WTC11 (cell line): ENCODE data around the gene MARCHF4. TPM values are rescaled to one million over a fixed set of nuclear protein-coding genes. Genes with fewer than 3 reads are reported as not detected.

Experiments used
- ATAC-seq: fragments of 200-7000 bp; cut with Tn5 transposase; 2 replicates; pipeline ENCODE4 v1.10.0; 2021; ENCODE audit warnings: mild to moderate bottlenecking, moderate library complexity
- CTCF ChIA-PET: fragments of 300-600 bp; sonication (Branson Sonifier 250); formaldehyde crosslinking; loops from one replicate; lab custom pipeline; 2021; ENCODE audit warnings: antibody characterized with exemption; lab: Charles Lee
- POLR2A ChIA-PET: fragments of 350-600 bp; sonication (Branson Sonifier 250); formaldehyde crosslinking; loops from one replicate; lab custom pipeline; 2021; ENCODE audit warnings: antibody characterized with exemption; lab: Charles Lee
- DNase-seq: peaks from one replicate; pipeline ENCODE4 v3.0.0; 2021; ENCODE audit warnings: low spot score
- H3K27ac Mint-ChIP-seq: 2 replicates; pipeline ENCODE4 v1.8.0; 2021; ENCODE audit warnings: mixed read lengths
- H3K27me3 Mint-ChIP-seq: 2 replicates; pipeline ENCODE4 v1.8.0; 2021; ENCODE audit warnings: low read depth, mild to moderate bottlenecking, moderate library complexity, mixed read lengths
- H3K36me3 Mint-ChIP-seq: 2 replicates; pipeline ENCODE4 v1.8.0; 2021; ENCODE audit warnings: mixed read lengths
- H3K4me1 Mint-ChIP-seq: 2 replicates; pipeline ENCODE4 v1.8.0; 2022; ENCODE audit warnings: mixed read lengths
- H3K4me3 Mint-ChIP-seq: 2 replicates; pipeline ENCODE4 v1.8.0; 2021; ENCODE audit warnings: mild to moderate bottlenecking, moderate library complexity, mixed read lengths
- H3K9me3 Mint-ChIP-seq: 2 replicates; pipeline ENCODE4 v1.8.0; 2021; ENCODE audit warnings: mixed read lengths
- CDX4 ChIP-seq: fragments of 250-450 bp; sonication (Bioruptor Pico); IDR thresholded peaks from 2 replicates; pipeline ENCODE4 v1.9.0; 2021; ENCODE audit warnings: moderate library complexity, mild to moderate bottlenecking, inconsistent platforms, borderline replicate concordance
- KAT7 ChIP-seq: sonication (generic); formaldehyde crosslinking; IDR thresholded peaks from 2 replicates; pipeline ENCODE4 v1.8.1; 2023; ENCODE audit warnings: missing genetic modification reagents, mild to moderate bottlenecking, borderline replicate concordance
- MAX ChIP-seq: sonication (generic); formaldehyde crosslinking; IDR thresholded peaks from 2 replicates; pipeline ENCODE4 v1.8.0; 2022; ENCODE audit warnings: mild to moderate bottlenecking, missing genetic modification reagents
- PRDM15 ChIP-seq: sonication (generic); formaldehyde crosslinking; IDR thresholded peaks from 2 replicates; pipeline ENCODE4 v1.8.0; 2022; ENCODE audit warnings: missing genetic modification reagents
- RELA ChIP-seq: sonication (generic); formaldehyde crosslinking; IDR thresholded peaks from 2 replicates; pipeline ENCODE4 v1.8.1; 2022; ENCODE audit warnings: missing genetic modification reagents, mild to moderate bottlenecking, borderline replicate concordance
- SP1 ChIP-seq: sonication (generic); formaldehyde crosslinking; conservative IDR thresholded peaks from 2 replicates; pipeline ENCODE4 v1.8.1; 2022; ENCODE audit warnings: missing genetic modification reagents
- ZNF138 ChIP-seq: sonication (generic); formaldehyde crosslinking; conservative IDR thresholded peaks from 2 replicates; pipeline ENCODE4 v1.8.1; 2022; ENCODE audit warnings: mild to moderate bottlenecking, moderate library complexity, missing genetic modification reagents
- ZNF396 ChIP-seq: fragments of 250-450 bp; sonication (Bioruptor Pico); IDR thresholded peaks from 2 replicates; pipeline ENCODE4 v1.8.0; 2021; ENCODE audit warnings: mild to moderate bottlenecking, moderate library complexity, borderline replicate concordance
- ZNF423 ChIP-seq: fragments of 250-450 bp; sonication (Bioruptor Pico); IDR thresholded peaks from 2 replicates; pipeline ENCODE4 v2.1.2; 2022; ENCODE audit warnings: mild to moderate bottlenecking, moderate library complexity
- total RNA-seq: library from RNA; stranded (reverse); gene quantifications from 3 replicates; pipeline ENCODE4 v1.2.3, GENCODE V29; 2021
- TF ChIP-seq, protein P1 (sequence below): sonication (generic); formaldehyde crosslinking; IDR thresholded peaks from 2 replicates; pipeline ENCODE4 v1.8.1; 2022; ENCODE audit warnings: mild to moderate bottlenecking, moderate library complexity, missing genetic modification reagents
- TF ChIP-seq, protein P2 (sequence below): sonication (generic); formaldehyde crosslinking; IDR thresholded peaks from 2 replicates; pipeline ENCODE4 v1.8.0; 2023; ENCODE audit warnings: missing genetic modification reagents, mild to moderate bottlenecking, borderline replicate concordance
- TF ChIP-seq, protein P3 (sequence below): sonication (generic); formaldehyde crosslinking; IDR thresholded peaks from 2 replicates; pipeline ENCODE4 v1.8.0; 2023; ENCODE audit warnings: mild to moderate bottlenecking, missing genetic modification reagents
- TF ChIP-seq, protein P4 (sequence below): sonication (generic); formaldehyde crosslinking; IDR thresholded peaks from 2 replicates; pipeline ENCODE4 v1.8.1; 2022; ENCODE audit warnings: mild to moderate bottlenecking, missing genetic modification reagents, moderate library complexity, borderline replicate concordance

MARCHF4 gene
- total RNA-seq, 1 experiment from 2014 or later, result 2.6 TPM

GRCh38 chr2:216339456-216340279 lies 32.6 kb downstream of the MARCHF4 start:
- ATAC-seq (peak; percentile 95), DNase-seq (peak; percentile 65)
- Mint-ChIP-seq H3K27me3 (peaks cover 2% of the 10 kb centered on the region; the same call in 1 of the 2 replicates), H3K4me3 (no peak overlapping the region; the same call in 1 of the 2 replicates), H3K9me3 (peaks cover 3% of the 10 kb centered on the region; the same call in 1 of the 2 replicates), H3K4me1 (peaks cover 54% of the 10 kb centered on the region), H3K27ac (peak overlapping the region; percentile 95), H3K36me3 (no peaks in the 10 kb centered on the region)
- TF ChIP-seq, protein P1, sequence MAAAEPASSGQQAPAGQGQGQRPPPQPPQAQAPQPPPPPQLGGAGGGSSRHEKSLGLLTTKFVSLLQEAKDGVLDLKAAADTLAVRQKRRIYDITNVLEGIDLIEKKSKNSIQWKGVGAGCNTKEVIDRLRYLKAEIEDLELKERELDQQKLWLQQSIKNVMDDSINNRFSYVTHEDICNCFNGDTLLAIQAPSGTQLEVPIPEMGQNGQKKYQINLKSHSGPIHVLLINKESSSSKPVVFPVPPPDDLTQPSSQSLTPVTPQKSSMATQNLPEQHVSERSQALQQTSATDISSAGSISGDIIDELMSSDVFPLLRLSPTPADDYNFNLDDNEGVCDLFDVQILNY (CRISPR knock-in tag), result peak; percentile 37; the same call in 1 of the 2 replicates
- TF ChIP-seq ZNF396 (no peak), CDX4 (CRISPR knock-in tag) (no peak), ZNF423 (CRISPR knock-in tag) (peak; percentile 48; the same call in 1 of the 2 replicates), PRDM15 (peak; percentile 47; the same call in 1 of the 2 replicates)
- TF ChIP-seq, protein P2, sequence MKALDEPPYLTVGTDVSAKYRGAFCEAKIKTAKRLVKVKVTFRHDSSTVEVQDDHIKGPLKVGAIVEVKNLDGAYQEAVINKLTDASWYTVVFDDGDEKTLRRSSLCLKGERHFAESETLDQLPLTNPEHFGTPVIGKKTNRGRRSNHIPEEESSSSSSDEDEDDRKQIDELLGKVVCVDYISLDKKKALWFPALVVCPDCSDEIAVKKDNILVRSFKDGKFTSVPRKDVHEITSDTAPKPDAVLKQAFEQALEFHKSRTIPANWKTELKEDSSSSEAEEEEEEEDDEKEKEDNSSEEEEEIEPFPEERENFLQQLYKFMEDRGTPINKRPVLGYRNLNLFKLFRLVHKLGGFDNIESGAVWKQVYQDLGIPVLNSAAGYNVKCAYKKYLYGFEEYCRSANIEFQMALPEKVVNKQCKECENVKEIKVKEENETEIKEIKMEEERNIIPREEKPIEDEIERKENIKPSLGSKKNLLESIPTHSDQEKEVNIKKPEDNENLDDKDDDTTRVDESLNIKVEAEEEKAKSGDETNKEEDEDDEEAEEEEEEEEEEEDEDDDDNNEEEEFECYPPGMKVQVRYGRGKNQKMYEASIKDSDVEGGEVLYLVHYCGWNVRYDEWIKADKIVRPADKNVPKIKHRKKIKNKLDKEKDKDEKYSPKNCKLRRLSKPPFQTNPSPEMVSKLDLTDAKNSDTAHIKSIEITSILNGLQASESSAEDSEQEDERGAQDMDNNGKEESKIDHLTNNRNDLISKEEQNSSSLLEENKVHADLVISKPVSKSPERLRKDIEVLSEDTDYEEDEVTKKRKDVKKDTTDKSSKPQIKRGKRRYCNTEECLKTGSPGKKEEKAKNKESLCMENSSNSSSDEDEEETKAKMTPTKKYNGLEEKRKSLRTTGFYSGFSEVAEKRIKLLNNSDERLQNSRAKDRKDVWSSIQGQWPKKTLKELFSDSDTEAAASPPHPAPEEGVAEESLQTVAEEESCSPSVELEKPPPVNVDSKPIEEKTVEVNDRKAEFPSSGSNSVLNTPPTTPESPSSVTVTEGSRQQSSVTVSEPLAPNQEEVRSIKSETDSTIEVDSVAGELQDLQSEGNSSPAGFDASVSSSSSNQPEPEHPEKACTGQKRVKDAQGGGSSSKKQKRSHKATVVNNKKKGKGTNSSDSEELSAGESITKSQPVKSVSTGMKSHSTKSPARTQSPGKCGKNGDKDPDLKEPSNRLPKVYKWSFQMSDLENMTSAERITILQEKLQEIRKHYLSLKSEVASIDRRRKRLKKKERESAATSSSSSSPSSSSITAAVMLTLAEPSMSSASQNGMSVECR, result no peak
- TF ChIP-seq, protein P3, sequence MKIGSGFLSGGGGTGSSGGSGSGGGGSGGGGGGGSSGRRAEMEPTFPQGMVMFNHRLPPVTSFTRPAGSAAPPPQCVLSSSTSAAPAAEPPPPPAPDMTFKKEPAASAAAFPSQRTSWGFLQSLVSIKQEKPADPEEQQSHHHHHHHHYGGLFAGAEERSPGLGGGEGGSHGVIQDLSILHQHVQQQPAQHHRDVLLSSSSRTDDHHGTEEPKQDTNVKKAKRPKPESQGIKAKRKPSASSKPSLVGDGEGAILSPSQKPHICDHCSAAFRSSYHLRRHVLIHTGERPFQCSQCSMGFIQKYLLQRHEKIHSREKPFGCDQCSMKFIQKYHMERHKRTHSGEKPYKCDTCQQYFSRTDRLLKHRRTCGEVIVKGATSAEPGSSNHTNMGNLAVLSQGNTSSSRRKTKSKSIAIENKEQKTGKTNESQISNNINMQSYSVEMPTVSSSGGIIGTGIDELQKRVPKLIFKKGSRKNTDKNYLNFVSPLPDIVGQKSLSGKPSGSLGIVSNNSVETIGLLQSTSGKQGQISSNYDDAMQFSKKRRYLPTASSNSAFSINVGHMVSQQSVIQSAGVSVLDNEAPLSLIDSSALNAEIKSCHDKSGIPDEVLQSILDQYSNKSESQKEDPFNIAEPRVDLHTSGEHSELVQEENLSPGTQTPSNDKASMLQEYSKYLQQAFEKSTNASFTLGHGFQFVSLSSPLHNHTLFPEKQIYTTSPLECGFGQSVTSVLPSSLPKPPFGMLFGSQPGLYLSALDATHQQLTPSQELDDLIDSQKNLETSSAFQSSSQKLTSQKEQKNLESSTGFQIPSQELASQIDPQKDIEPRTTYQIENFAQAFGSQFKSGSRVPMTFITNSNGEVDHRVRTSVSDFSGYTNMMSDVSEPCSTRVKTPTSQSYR (CRISPR knock-in tag), result 0 out of 2 replicates have a peak, but pooled peaks have one; percentile 25
- TF ChIP-seq, all 79 proteins: peak for 4
- ChIA-PET POLR2A (interaction anchor here (0.6 to 1.0 kb wide), 2 partner anchors 32 to 85 kb away, joined by 3 to 4 read pairs; partner anchors contain the start of gene MARCHF4), CTCF (interaction anchor here (0.8 to 2.1 kb wide), 6 partner anchors 12 to 117 kb away, joined by 5 to 9 read pairs (median 6); partner anchors contain the start of gene MARCHF4)

DNA sequence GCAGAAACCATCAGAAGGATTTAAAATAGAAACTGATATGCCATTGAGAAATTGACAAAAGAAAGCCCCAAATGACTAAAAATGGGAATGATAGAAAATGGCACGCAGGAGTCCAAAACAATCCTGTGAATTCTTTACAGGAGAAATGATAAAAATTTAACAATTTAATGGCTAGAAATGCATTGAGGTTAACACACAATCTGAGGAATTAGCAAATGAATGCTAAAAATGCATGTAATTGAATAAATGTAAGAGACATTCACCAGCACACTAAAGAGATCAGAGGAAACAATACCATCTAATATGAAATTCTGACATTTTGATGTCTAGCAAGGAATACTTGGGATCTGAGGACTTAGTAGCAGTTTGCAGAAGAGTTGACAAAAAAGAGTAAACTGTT lies 37.0 kb downstream of the MARCHF4 start:
- H3K36me3 Mint-ChIP-seq, result no peaks in the 10 kb centered on the region
- no peaks in the 10 kb centered on the region; the same call in 1 of the 2 replicates for H3K27me3 Mint-ChIP-seq
- H3K27ac Mint-ChIP-seq, result no peak overlapping the region
- CTCF ChIA-PET, result no interaction called here
- H3K9me3 Mint-ChIP-seq, result peaks cover 3% of the 10 kb centered on the region; the same call in 1 of the 2 replicates
- H3K4me3 Mint-ChIP-seq, result no peak overlapping the region
- peaks cover 27% of the 10 kb centered on the region for H3K4me1 Mint-ChIP-seq
- ATAC-seq (no peak), DNase-seq (no peak)
- POLR2A ChIA-PET, result no interaction called here
- TF ChIP-seq ZNF138 (CRISPR knock-in tag) (no peak), MAX (CRISPR knock-in tag) (no peak), RELA (no peak), PRDM15 (no peak), SP1 (CRISPR knock-in tag) (no peak), KAT7 (CRISPR knock-in tag) (no peak)
- TF ChIP-seq, protein P4, sequence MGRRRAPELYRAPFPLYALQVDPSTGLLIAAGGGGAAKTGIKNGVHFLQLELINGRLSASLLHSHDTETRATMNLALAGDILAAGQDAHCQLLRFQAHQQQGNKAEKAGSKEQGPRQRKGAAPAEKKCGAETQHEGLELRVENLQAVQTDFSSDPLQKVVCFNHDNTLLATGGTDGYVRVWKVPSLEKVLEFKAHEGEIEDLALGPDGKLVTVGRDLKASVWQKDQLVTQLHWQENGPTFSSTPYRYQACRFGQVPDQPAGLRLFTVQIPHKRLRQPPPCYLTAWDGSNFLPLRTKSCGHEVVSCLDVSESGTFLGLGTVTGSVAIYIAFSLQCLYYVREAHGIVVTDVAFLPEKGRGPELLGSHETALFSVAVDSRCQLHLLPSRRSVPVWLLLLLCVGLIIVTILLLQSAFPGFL (CRISPR knock-in tag), result no peak
